ENCODE measurements around the gene CFAP74.

Gene CFAP74

GRCh38 chr1:1899266-1899966 is 104.2 kb downstream of the CFAP74 start:
- H3K9me3 ChIP-seq, result no peaks in the 10 kb centered on the region
- H3K36me3 ChIP-seq, result no peaks in the 10 kb centered on the region
- no peak for DNase-seq
- H3K27me3 ChIP-seq, result no peaks in the 10 kb centered on the region
- no peak overlapping the region for H3K4me3 ChIP-seq (ENCODE audit: low read depth, low read length)
- H3K4me1 ChIP-seq, result no peaks in the 10 kb centered on the region; the same call in 1 of the 2 replicates
- TF ChIP-seq CTCF (IDR thresholded peaks at IDR 0.05; ENCODE audit: low read depth, low read length), result no peak

GRCh38 chr1:1898246-1898933 is 105.2 kb downstream of the CFAP74 start:
- TF ChIP-seq CTCF (IDR thresholded peaks at IDR 0.05; ENCODE audit: low read depth, low read length), result no peak
- no peaks in the 10 kb centered on the region for H3K36me3 ChIP-seq
- H3K4me3 ChIP-seq (ENCODE audit: low read depth, low read length), result no peak overlapping the region
- H3K9me3 ChIP-seq, result no peaks in the 10 kb centered on the region
- no peaks in the 10 kb centered on the region for H3K27me3 ChIP-seq
- H3K4me1 ChIP-seq, result no peaks in the 10 kb centered on the region; the same call in 1 of the 2 replicates
- no peak for DNase-seq

- Histone ChIP-seq H3K9me3 (no peaks in the 10 kb centered on the region), H3K36me3 (no peaks in the 10 kb centered on the region), H3K4me1 (peaks cover 3% of the 10 kb centered on the region; the same call in 1 of the 2 replicates), H3K27me3 (no peaks in the 10 kb centered on the region), H3K4me3 (ENCODE audit: low read depth, low read length) (no peak overlapping the region)
- no peak for TF ChIP-seq CTCF (IDR thresholded peaks at IDR 0.05; ENCODE audit: low read depth, low read length)
- no peak for DNase-seq
These were observed 107.9 kb downstream of the CFAP74 start for GRCh38 chr1:1895456-1896336.

- no peak for DNase-seq
- no peak overlapping the region for H3K4me3 ChIP-seq (ENCODE audit: low read depth, low read length)
- no peaks in the 10 kb centered on the region for H3K9me3 ChIP-seq
- TF ChIP-seq CTCF (IDR thresholded peaks at IDR 0.05; ENCODE audit: low read depth, low read length), result no peak
- peaks cover 1% of the 10 kb centered on the region for H3K36me3 ChIP-seq
- H3K4me1 ChIP-seq, result peaks cover 3% of the 10 kb centered on the region; the same call in 1 of the 2 replicates
- no peaks in the 10 kb centered on the region for H3K27me3 ChIP-seq
These were observed 108.5 kb downstream of the CFAP74 start for GRCh38 chr1:1895060-1895418.

- peaks cover 4% of the 10 kb centered on the region for H3K36me3 ChIP-seq
- no peaks in the 10 kb centered on the region for H3K9me3 ChIP-seq
- TF ChIP-seq CTCF (IDR thresholded peaks at IDR 0.05; ENCODE audit: low read depth, low read length), result no peak
- no peak for DNase-seq
- H3K4me1 ChIP-seq, result peaks cover 3% of the 10 kb centered on the region; the same call in 1 of the 2 replicates
- no peaks in the 10 kb centered on the region for H3K27me3 ChIP-seq
- H3K4me3 ChIP-seq (ENCODE audit: low read depth, low read length), result no peak overlapping the region
These were observed 109.1 kb downstream of the CFAP74 start for GRCh38 chr1:1894354-1895059.
